ENCODE measurements around the gene PNCK.

PNCK gene

DNA sequence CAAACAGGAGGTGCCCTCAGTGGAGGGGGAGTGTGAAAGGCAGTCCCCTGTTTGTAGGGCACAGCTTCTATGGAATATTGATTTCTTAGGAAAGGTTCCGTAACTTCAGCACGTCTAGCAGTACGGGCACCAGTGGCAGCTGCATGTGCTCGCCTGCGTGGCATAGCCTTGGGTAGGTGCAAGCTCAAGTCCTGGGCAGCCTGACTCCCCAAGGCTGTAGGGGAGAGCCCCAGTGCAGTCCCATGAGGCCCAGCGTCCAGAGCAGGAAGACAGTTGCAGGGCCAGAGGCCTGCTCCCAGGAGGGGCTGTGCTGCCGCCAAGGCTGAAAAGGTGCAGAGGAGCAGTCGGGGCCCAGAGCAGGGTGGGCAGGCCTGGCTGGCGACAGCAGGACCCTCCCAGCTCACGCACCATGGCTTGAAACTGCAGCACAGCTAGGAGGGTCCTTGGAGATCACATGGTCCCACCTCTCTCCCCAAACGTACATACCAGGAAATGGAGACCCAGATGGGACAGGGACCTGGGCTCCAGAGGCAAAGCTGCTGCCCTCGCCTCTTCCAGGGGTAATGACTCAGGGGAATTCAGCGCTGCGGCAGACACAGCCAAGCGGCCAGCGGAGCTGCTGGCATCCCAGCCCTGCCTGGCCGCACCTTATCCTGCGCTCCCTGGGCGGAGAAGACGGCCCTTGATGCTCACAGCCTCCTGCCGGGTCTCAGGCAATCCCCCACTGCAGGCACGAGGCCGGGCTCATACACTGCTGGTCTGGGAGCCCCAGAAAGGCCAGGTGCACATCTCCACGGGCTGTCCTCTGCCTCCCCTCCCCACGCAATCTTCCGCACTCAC, 32.7 kb downstream of the PNCK start:
- no peak for DNase-seq

DNA sequence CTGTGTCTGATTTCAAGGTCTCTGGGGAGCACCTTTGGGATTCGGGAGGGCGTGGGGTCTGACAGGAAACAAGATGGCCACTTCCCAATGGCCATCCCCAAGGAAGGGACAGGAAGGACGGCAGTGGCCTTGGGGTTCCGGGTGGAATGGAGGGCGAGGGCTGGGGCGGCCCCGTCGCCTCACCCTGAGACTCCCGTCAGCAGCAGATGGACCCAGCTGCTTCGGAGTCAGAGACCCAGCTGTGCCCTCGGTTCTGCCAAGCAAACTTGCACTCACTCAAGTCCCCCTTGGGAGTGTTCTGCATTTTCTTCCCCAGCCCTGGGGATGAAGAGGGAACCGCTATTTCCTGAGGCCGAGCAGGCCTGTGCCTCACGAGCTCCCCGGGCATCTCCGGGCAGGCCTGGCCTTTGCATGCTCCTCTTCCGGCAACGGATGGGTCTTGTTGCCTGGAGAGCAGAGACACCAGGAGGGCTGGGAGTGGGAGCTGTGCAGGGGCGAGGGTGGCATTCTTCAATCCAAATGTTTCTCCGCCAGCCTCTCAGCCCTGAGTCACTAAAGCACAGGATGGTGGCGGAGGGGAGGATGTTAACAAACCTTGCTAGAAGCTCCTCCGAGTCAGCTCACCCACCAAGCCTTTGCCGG, 33.4 kb downstream of the PNCK start:
- DNase-seq: no peak

DNA sequence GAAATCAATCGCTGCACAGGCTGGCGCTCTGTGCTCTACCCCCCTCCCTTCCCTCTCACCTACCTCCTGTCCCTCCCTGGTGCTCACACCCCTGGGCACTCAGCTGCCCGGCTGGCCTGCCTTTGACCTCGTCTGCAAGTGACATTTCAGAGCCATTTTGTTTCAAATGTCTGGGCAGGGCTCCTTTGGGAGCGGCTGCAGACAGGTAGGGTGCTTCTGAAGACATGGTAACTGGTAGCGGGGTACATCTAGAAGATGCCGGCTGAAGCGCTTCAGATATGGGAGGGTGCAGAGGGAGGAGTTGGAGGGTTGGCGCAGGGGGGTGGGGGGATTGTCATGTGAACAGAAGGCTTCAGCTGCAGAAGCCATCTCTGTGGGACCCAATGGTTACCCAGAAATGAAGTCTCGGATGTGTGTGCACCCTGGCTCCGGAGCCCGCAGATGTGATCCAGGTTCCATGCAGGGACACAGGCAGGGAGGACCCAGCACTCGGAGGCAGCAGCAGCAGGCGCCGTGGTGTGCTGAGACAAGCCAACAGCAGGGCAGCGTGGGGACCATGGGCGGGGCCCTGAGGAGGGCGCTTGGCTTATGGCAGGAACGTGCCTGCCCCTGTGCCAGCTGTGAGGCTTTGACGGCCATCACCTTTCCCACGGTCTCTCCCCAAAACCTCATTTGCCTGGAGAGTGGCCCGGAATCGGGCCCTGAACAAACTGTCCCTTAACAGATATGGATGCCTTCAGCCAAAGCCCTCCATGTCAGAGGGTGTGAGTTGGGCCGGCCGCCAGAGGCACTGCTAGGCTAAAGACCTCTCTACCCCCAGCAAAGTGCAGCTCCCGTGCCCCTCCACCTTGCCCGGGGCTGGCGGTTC, 34.2 kb downstream of the PNCK start:
- DNase-seq: no peak

DNA sequence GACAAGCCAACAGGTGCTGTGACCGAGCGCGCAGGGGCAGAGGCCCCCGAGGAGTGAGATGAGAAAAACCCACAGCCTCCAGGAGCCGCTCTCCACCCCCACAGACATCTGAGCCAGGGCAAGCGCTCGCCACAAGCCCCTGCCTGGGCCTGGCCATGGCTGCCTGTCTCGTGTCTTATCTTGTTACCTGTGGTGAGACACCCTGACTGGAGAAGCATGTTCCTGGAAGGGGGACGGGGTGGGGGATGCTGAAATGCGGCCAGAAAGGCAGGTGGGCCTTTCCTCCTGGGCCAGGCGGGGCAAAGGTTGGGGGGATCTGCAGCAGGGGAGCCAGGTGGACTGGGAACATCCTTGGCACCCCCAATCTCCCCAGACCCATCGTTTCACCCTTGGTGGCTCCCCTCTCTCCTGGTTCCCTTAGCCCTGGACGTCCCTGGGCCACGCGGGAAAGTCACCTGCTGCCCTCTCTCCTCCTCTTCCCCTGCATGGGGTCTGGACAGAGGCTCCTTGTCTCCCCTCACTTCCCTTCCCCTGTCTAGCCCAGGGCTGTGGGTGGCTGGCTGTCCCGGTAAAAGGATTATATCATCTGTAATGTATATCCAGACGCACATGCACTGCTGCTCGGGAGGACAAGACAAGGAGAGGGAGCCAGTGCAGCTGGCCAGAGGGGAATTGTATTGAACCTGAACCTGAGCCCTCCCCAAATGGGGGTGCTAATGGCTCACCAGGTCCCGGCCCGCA, 35.0 kb downstream of the PNCK start:
- DNase-seq: no peak

DNA sequence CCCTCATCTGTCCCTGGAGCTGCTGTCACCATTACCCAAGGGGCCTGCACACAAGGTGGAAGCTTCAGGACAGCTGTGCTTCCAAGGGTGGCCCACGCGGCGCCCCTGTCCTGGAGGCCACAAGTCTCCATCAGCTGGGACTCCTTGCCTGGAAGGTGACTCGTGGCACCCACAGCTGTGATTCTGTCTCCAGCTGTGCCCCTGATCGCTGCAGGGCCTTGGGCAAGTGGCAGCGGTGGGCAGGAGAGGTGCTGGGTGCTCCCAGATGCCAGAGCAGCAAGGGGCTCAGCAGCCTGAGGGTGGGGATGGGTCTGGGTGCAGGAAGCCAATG, 35.6 kb downstream of the PNCK start:
- DNase-seq: no peak

GRCh38 chrX:153637121-153638040, 36.2 kb downstream of the PNCK start:
- no peak for DNase-seq

- no peak for DNase-seq
Measured at GRCh38 chrX:153636716-153637115, 36.9 kb downstream of the PNCK start.

DNA sequence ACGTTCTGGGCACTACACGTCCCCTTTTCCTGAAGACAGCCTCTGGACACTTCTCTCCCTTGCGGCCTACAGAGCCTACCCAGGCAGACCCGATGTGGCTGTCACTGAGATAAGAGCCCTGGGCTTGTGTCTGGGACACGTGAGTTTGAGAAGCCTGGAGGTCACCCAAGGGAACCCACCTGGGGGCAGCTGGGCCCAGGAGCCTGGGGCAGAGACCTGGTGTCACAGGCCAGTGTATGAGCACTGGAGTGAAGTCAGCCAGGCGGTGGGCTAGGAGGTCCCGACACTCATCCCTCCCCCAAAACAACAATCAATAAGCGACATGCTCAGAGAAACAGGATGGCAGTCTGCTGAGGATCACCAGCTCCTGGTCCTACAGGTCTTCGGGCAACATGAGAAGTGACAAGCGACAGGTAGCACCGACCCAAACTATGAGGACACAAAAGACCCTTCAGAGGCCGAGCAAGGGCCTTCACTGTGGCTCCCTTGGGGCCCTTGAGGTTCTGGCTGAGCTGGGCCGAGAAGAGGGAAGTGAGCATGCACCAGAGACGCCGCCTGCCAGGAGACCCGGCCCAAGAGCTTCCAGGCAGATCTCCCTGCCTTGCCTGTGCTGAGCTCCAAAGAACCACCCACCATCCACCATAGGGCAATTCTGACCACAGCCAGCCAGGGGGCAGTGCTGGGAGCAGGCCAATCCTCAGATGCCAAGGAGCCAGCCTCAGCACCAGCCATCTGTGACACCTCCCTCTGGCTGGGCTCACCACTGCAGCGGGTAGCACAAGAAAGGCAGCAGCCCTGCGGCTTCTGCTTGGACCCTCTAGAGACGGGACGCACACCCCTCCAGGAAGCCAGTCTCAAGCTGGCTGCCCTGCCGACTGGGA, 37.6 kb downstream of the PNCK start:
- DNase-seq: peak; percentile 48 to 68 (median 58)

DNA sequence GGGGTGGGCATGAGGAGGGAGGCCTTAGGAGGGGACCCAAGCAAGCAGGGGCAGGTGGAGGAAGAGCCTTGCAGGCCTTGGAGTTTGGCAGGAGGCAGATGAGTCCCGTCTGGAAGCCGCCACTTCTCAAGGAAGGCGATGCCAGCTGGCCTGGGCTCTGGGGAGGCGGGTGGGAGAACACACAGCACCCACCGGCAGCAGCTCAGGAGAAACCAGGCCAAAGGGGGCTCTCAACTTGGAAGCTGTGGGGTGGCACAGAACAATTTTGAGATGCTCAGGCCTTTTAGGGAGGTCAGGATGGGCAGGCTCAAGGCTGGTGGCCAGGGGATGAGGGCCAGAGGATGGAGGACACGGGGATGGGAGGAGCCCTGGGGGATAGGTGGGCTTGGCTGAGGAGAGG, 38.2 kb downstream of the PNCK start:
- no peak for DNase-seq

GRCh38 chrX:153634832-153635231, 38.8 kb downstream of the PNCK start:
- DNase-seq: no peak

GRCh38 chrX:153634236-153634635, 39.4 kb downstream of the PNCK start:
- DNase-seq: no peak

GRCh38 chrX:153633607-153634180, 39.9 kb downstream of the PNCK start:
- DNase-seq: no peak

- DNase-seq: no peak
Measured at GRCh38 chrX:153633048-153633447, 40.6 kb downstream of the PNCK start.

- DNase-seq: no peak
Measured at GRCh38 chrX:153632595-153632946, 41.0 kb downstream of the PNCK start.

GRCh38 chrX:153631907-153632594, 41.6 kb downstream of the PNCK start:
- no peak for DNase-seq

- no peak for DNase-seq
Measured at GRCh38 chrX:153631346-153631745, 42.3 kb downstream of the PNCK start.

- no peak for DNase-seq
Measured at GRCh38 chrX:153628665-153629064, 44.9 kb downstream of the PNCK start.

DNA sequence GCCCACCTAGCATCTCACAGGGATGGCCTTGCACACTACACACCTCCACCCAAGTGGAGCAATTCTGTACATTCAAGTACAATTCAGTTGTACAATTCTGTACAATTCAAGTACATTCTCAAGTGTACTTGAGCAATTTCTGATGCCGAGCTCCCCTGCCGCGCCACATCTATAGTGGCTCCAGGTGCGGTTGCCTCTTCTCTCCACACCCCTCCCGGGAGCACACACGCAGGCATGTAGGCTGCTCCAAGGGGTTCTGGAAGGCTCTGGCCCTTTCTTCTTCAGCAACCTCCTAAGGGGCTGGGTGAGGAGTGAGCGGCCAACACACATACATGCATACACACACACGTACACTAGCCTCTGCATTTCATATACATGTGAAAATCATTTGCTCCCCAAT, 45.5 kb downstream of the PNCK start:
- no peak for DNase-seq

DNA sequence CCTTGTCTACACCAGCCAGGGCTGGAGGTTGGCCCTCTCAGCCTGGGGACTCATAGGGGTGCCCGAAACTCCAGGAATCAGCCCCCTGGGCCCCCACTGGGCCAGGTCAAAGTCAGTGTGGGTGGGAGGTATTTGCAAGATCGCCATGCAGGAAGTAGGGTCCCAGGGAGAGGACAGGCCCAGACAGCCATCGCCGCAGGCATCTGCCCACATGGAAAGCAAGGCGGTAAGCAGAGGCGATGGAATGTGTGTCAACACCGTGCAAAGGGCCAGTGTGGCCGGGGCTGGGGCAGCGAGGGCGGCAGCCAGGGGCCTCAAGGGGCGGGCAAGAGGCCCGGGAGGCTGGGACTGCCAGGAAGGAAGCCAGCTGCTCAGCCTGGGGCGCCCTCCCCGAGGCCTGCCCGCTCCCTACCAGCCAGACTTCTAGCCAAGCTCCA, 45.9 kb downstream of the PNCK start:
- peak in 1 of 4 experiments; percentile 12 for DNase-seq
